LoVo (cell line): Measurements from ENCODE around the gene ARL8A.

ENCODE experiments used
- DNase-seq: peaks from one replicate; pipeline ENCODE4 v3.0.0-alpha.2; 2016; ENCODE audit warnings: low spot score

ARL8A gene

GRCh38 chr1:202135221-202135721, 9.3 kb downstream of the ARL8A start:
- DNase-seq = peak; percentile 67

- DNase-seq = no peak
Observed at GRCh38 chr1:202134645-202135172, 9.8 kb downstream of the ARL8A start.

GRCh38 chr1:202133989-202134388, 10.5 kb downstream of the ARL8A start:
- no peak for DNase-seq

GRCh38 chr1:202133496-202133895, 11.0 kb downstream of the ARL8A start:
- DNase-seq = no peak

GRCh38 chr1:202133001-202133400, 11.5 kb downstream of the ARL8A start:
- DNase-seq = no peak

- DNase-seq = no peak
Observed at GRCh38 chr1:202131956-202132821, 12.3 kb downstream of the ARL8A start.

GRCh38 chr1:202130816-202131522, 13.6 kb downstream of the ARL8A start:
- DNase-seq = no peak

GRCh38 chr1:202130297-202130721, 14.2 kb downstream of the ARL8A start:
- DNase-seq = no peak

- no peak for DNase-seq
Observed at GRCh38 chr1:202129453-202130296, 14.9 kb downstream of the ARL8A start.

GRCh38 chr1:202127836-202128622, 16.5 kb downstream of the ARL8A start:
- no peak for DNase-seq

GRCh38 chr1:202127061-202127460, 17.5 kb downstream of the ARL8A start:
- DNase-seq = no peak

- no peak for DNase-seq
Observed at GRCh38 chr1:202126426-202126825, 18.1 kb downstream of the ARL8A start.

GRCh38 chr1:202125611-202126010, 18.9 kb downstream of the ARL8A start:
- no peak for DNase-seq

GRCh38 chr1:202124142-202124541, 20.4 kb downstream of the ARL8A start:
- no peak for DNase-seq

GRCh38 chr1:202123336-202123813, 21.2 kb downstream of the ARL8A start:
- no peak for DNase-seq

- no peak for DNase-seq
Observed at GRCh38 chr1:202122639-202123335, 21.8 kb downstream of the ARL8A start, which contains the start of gene GPR37L1. GPR37L1 (plus strand) TSS chr1:202122917; CDS start chr1:202122964, 47 bp downstream.

- no peak for DNase-seq
Observed at GRCh38 chr1:202121006-202121405, 23.5 kb downstream of the ARL8A start.

- DNase-seq = peak; percentile 29
Observed at GRCh38 chr1:202117898-202118371, 26.6 kb downstream of the ARL8A start.

- DNase-seq = no peak
Observed at GRCh38 chr1:202116287-202116686, 28.2 kb downstream of the ARL8A start.
